HepG2 (cell line): ENCODE measurements around the gene RBM18.

ENCODE experiments used
- EP300 ChIP-seq, 3 experiments: sonication (generic) in 1 of 3; formaldehyde crosslinking in 1 of 3; IDR thresholded peaks; 2 replicates each; pipeline versions ENCODE4 v1.5.1 to v1.6.1; 2011 to 2020; ENCODE audit warnings: low read depth in 2 of 3, low read length in 2 of 3, borderline replicate concordance in 1 of 3, improper control_type of control experiment in 1 of 3, mild to moderate bottlenecking in 1 of 3, missing genetic modification reagents in 1 of 3, moderate library complexity in 1 of 3
- HNF4G ChIP-seq, 2 experiments: sonication (generic) in 1 of 2; formaldehyde crosslinking in 1 of 2; IDR thresholded peaks; 2 replicates each; pipeline versions ENCODE4 v1.4.0 to v1.6.1; 2011 to 2020; ENCODE audit warnings: borderline replicate concordance in 2 of 2, low read depth in 2 of 2, mild to moderate bottlenecking in 2 of 2, low read length in 1 of 2, missing genetic modification reagents in 1 of 2, moderate library complexity in 1 of 2
- IKZF1 ChIP-seq: fragments of 450-650 bp; IDR thresholded peaks from 2 replicates; pipeline ENCODE4 v1.7.1; 2016
- POLR2AphosphoS2 ChIP-seq: IDR thresholded peaks from 2 replicates; pipeline ENCODE4 v1.6.1; 2011; ENCODE audit warnings: low read depth, low read length, improper control_type of control experiment
- SSRP1 ChIP-seq: IDR thresholded peaks from 2 replicates; pipeline ENCODE4 v1.6.1; 2016; ENCODE audit warnings: control low read depth
- TCF12 ChIP-seq, 2 experiments: fragments of 450-650 bp in 1 of 2; sonication (generic) in 1 of 2; formaldehyde crosslinking in 1 of 2; IDR thresholded peaks; 2 replicates each; pipeline versions ENCODE4 v1.6.1 to v1.8.0; 2017 to 2022; ENCODE audit warnings: antibody characterized with exemption in 1 of 2, mild to moderate bottlenecking in 1 of 2, missing genetic modification reagents in 1 of 2, moderate library complexity in 1 of 2
- TF ChIP-seq, protein P1 (sequence below): sonication (generic); formaldehyde crosslinking; IDR thresholded peaks from 2 replicates; pipeline ENCODE4 v1.8.1; 2023; ENCODE audit warnings: missing genetic modification reagents, mild to moderate bottlenecking, borderline replicate concordance
- TF ChIP-seq, protein P2 (sequence below): sonication (generic); formaldehyde crosslinking; IDR thresholded peaks from 2 replicates; pipeline ENCODE4 v1.5.0; 2020; ENCODE audit warnings: mild to moderate bottlenecking, missing genetic modification reagents, moderate library complexity

DNA sequence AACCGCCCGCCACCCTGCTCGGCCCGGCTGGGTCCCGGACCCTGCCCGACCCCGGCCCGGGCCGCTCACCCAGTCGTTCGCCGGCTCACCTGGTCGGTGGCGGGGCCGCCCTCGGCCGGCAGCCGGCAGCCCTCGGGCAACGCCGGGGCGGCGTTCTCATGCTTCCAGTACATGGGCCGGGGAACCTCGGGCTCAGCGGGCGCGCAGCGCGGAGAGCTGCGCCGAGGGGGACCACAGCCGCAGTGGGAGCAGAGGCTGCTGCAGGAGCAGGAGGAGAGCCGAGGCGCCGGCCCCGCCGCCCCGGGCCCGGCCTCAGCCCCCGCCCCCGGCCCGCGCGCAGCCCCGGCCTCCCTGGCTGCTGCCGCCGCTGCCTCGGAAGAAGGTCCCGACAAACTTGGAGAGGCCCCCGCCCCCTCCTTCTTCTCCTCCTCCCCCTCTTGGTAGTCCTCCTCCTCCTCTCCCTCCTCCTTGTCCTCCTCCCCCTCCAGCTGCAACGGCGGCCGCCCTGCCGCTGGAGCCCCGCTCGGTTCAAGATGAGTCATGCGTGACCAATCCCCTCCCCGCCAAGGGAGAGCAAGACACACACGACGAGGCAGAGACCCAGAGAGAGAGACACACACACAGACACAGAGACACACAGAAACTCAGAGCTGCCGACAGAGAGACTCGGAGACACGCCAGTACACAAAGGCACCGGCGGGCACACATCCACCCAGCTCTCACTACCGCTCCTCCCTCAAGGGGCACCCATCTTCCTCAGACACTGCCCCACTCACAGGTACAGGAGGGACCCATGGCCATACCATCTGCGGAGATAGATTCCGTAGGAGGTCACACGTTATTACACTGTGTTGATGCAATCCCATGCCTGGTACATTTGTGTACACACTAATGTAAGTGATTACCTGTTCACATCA lies 35.8 kb downstream of the RBM18 start, which contains the start of gene LHX6:
- TF ChIP-seq, protein P1, sequence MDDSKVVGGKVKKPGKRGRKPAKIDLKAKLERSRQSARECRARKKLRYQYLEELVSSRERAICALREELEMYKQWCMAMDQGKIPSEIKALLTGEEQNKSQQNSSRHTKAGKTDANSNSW, result no peak
- TF ChIP-seq, protein P2, sequence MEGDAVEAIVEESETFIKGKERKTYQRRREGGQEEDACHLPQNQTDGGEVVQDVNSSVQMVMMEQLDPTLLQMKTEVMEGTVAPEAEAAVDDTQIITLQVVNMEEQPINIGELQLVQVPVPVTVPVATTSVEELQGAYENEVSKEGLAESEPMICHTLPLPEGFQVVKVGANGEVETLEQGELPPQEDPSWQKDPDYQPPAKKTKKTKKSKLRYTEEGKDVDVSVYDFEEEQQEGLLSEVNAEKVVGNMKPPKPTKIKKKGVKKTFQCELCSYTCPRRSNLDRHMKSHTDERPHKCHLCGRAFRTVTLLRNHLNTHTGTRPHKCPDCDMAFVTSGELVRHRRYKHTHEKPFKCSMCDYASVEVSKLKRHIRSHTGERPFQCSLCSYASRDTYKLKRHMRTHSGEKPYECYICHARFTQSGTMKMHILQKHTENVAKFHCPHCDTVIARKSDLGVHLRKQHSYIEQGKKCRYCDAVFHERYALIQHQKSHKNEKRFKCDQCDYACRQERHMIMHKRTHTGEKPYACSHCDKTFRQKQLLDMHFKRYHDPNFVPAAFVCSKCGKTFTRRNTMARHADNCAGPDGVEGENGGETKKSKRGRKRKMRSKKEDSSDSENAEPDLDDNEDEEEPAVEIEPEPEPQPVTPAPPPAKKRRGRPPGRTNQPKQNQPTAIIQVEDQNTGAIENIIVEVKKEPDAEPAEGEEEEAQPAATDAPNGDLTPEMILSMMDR (CRISPR knock-in tag), result no peak
- no peak for TF ChIP-seq TCF12 (IDR thresholded peaks at IDR 0.05)
- TF ChIP-seq TCF12 (CRISPR knock-in tag; IDR thresholded peaks at IDR 0.05), result no peak
- TF ChIP-seq POLR2AphosphoS2, result no peak
- no peak for TF ChIP-seq IKZF1
- no peak for TF ChIP-seq EP300 (IDR thresholded peaks at IDR 0.05; ENCODE audit: low read depth in 2 of 2, low read length in 2 of 2)
- no peak for TF ChIP-seq EP300 (CRISPR knock-in tag; IDR thresholded peaks at IDR 0.05; ENCODE audit: borderline replicate concordance)
- no peak for TF ChIP-seq SSRP1 (CRISPR knock-in tag)
- TF ChIP-seq HNF4G (IDR thresholded peaks at IDR 0.05; ENCODE audit: borderline replicate concordance, low read depth, low read length), result no peak
- no peak for TF ChIP-seq HNF4G (CRISPR knock-in tag; IDR thresholded peaks at IDR 0.05; ENCODE audit: borderline replicate concordance, low read depth)
